ENCODE data around the gene RACK1.

- no peak for TF ChIP-seq ZNF274 (IDR thresholded peaks at IDR 0.05; ENCODE audit: low read depth, low read length)
- TF ChIP-seq SUZ12 (IDR thresholded peaks at IDR 0.05; ENCODE audit: extremely low read depth, insufficient read depth, insufficient read length), result no peak
- peak; percentile 97 for TF ChIP-seq YY1 (IDR thresholded peaks at IDR 0.05; ENCODE audit: insufficient read depth, insufficient read length)
Observed at GRCh38 chr5:181243564-181244343, at the start of gene RACK1.
